Panc1 (cell line): ENCODE data around the gene SORBS1. TPM values are rescaled to one million over a fixed set of nuclear protein-coding genes. Genes with fewer than 3 reads are reported as not detected.

ENCODE experiments used
- ATAC-seq: fragments of 200-7000 bp; cut with Tn5 transposase; 2 replicates; pipeline ENCODE4 v1.9.1; 2020; ENCODE audit warnings: mild to moderate bottlenecking, moderate library complexity
- BruUV-seq: library from RNA; stranded (reverse); fragments of 400-500 nt; replicated peaks from 2 replicates; lab custom pipeline; 2021; lab: Mats Ljungman, UMichigan
- CTCF ChIA-PET: fragments of 300-600 bp; sonication (Branson Sonifier 250); formaldehyde crosslinking; loops from one replicate; lab custom pipeline; 2022; ENCODE audit warnings: antibody characterized with exemption; lab: Charles Lee
- POLR2A ChIA-PET: fragments of 300-600 bp; sonication (Branson Sonifier 250); formaldehyde crosslinking; loops from one replicate; lab custom pipeline; 2022; ENCODE audit warnings: antibody characterized with exemption; lab: Charles Lee
- DNase-seq: peaks from one replicate; pipeline ENCODE4 v3.0.0-alpha.2; 2010; ENCODE audit warnings: low read depth, low spot score
- H3K27ac ChIP-seq: 2 replicates; pipeline ENCODE4 v1.5.1; 2011; ENCODE audit warnings: mild to moderate bottlenecking, low read length, inconsistent platforms
- H3K27me3 ChIP-seq: fragments of 200-500 bp; sonication (Bioruptor generic); 2 replicates; pipeline ENCODE4 v1.6.0; 2014; ENCODE audit warnings: low read length, inconsistent platforms; ENCODE audit not compliant: control insufficient read depth, insufficient read depth
- H3K36me3 ChIP-seq: fragments of 200-500 bp; sonication (Bioruptor generic); 2 replicates; pipeline ENCODE4 v1.5.1; 2014; ENCODE audit warnings: inconsistent platforms, mild to moderate bottlenecking, low read length, moderate library complexity; ENCODE audit not compliant: control insufficient read depth, insufficient read depth
- H3K4me1 ChIP-seq: 2 replicates; pipeline ENCODE4 v1.5.1; 2011; ENCODE audit warnings: inconsistent platforms, mild to moderate bottlenecking, low read length, moderate library complexity; ENCODE audit not compliant: control insufficient read depth, insufficient read depth
- H3K4me3 ChIP-seq, 2 experiments: 2 replicates each; pipeline ENCODE4 v1.5.1; 2011 to 2012; ENCODE audit warnings: low read depth in 2 of 2, low read length in 2 of 2, mild to moderate bottlenecking in 2 of 2, inconsistent platforms in 1 of 2, moderate library complexity in 1 of 2
- H3K9me3 ChIP-seq: fragments of 200-500 bp; sonication (Bioruptor generic); 2 replicates; pipeline ENCODE4 v1.5.1; 2014; ENCODE audit warnings: low read depth, mild to moderate bottlenecking, inconsistent platforms, low read length, moderate library complexity; ENCODE audit not compliant: control insufficient read depth, insufficient read depth
- CTCF ChIP-seq: fragments of 450-650 bp; IDR thresholded peaks from 2 replicates; pipeline ENCODE4 v1.5.1; 2017; ENCODE audit warnings: mild to moderate bottlenecking
- POLR2AphosphoS5 ChIP-seq: IDR thresholded peaks from 2 replicates; pipeline ENCODE4 v1.6.1; 2012; ENCODE audit warnings: mild to moderate bottlenecking, low read depth, low read length, moderate library complexity
- REST ChIP-seq, 2 experiments: IDR thresholded peaks; 2 replicates each; pipeline ENCODE4 v1.6.1; 2011 to 2012; ENCODE audit warnings: low read depth in 2 of 2, control low read depth in 1 of 2, low read length in 1 of 2, mild to moderate bottlenecking in 1 of 2, moderate library complexity in 1 of 2; ENCODE audit not compliant: insufficient read depth in 1 of 2
- SIN3A ChIP-seq: IDR thresholded peaks from 2 replicates; pipeline ENCODE4 v1.6.1; 2012; ENCODE audit warnings: low read depth, mild to moderate bottlenecking, low read length, moderate library complexity, borderline replicate concordance; ENCODE audit not compliant: insufficient read depth
- TCF7L2 ChIP-seq: IDR thresholded peaks from 2 replicates; pipeline ENCODE4 v1.6.1; 2011; ENCODE audit warnings: mild to moderate bottlenecking, low read depth, low read length, inconsistent platforms
- in situ Hi-C: cut with HindIII; loops from 2 replicates; pipeline ENCODE4 v1.10.0; 2016; ENCODE audit warnings: low sequenced_read_pairs, low pct_unique_long_range_greater_than_20kb
- intact Hi-C: fragments of 100-400 bp; cut with micrococcal nuclease; formaldehyde crosslinking; loops from one replicate; pipeline ENCODE4 v1.10.0; 2022; ENCODE audit not compliant: unreplicated experiment
- total RNA-seq: library from RNA; stranded (reverse); gene quantifications from one replicate; pipeline ENCODE4 v1.2.1, GENCODE V29; 2021; ENCODE audit not compliant: unreplicated experiment

Gene SORBS1
- total RNA-seq, 1 experiment from 2014 or later, result 29.4 TPM

GRCh38 chr10:95553674-95554073 lies 7.5 kb downstream of the SORBS1 start:
- Histone ChIP-seq H3K27me3 (no peaks in the 10 kb centered on the region), H3K4me3 (no peak overlapping the region), H3K27ac (peak overlapping the region; percentile 5; the same call in 1 of the 2 replicates), H3K9me3 (no peaks in the 10 kb centered on the region), H3K36me3 (no peaks in the 10 kb centered on the region), H3K4me1 (peaks cover 41% of the 10 kb centered on the region)
- ATAC-seq, result no peak
- CTCF ChIA-PET, result no interaction called here
- POLR2A ChIA-PET, result no interaction called here
- intact Hi-C loops, result no loop called here
- no peak for DNase-seq
- in situ Hi-C loops, result no loop called here
- no TSS peak for BruUV-seq
- no peak for TF ChIP-seq CTCF

GRCh38 chr10:95552679-95553342 lies 8.4 kb downstream of the SORBS1 start:
- H3K9me3 ChIP-seq, result no peaks in the 10 kb centered on the region
- CTCF ChIA-PET, result no interaction called here
- intact Hi-C loops (no loop called here), in situ Hi-C loops (no loop called here)
- no TSS peak for BruUV-seq
- no peaks in the 10 kb centered on the region for H3K27me3 ChIP-seq
- POLR2A ChIA-PET, result interaction anchor here (0.7 kb wide), 2 partner anchors 49 to 81 kb away, joined by 6 to 8 read pairs; no protein-coding TSS in a partner anchor
- H3K27ac ChIP-seq, result peak overlapping the region; percentile 6; the same call in 1 of the 2 replicates
- peaks cover 36% of the 10 kb centered on the region for H3K4me1 ChIP-seq
- H3K36me3 ChIP-seq, result no peaks in the 10 kb centered on the region
- peak; percentile 78 for ATAC-seq
- peak; percentile 61; the same call in 1 of the 2 replicates for TF ChIP-seq TCF7L2
- TF ChIP-seq POLR2AphosphoS5, result no peak
- H3K4me3 ChIP-seq, result no peak overlapping the region
- DNase-seq, result no peak

GRCh38 chr10:95550073-95550672 lies 11.0 kb downstream of the SORBS1 start:
- no peaks in the 10 kb centered on the region for H3K36me3 ChIP-seq
- ChIA-PET CTCF (no interaction called here), POLR2A (no interaction called here)
- DNase-seq (no peak), ATAC-seq (peak; percentile 59)
- no TSS peak for BruUV-seq
- TF ChIP-seq REST (IDR thresholded peaks at IDR 0.05; ENCODE audit: insufficient read depth in 1 of 2, low read depth in 2 of 2, low read length in 1 of 2) (no peak), CTCF (no peak), POLR2AphosphoS5 (no peak), TCF7L2 (no peak), SIN3A (no peak)
- peak overlapping the region; percentile 62 for H3K27ac ChIP-seq
- peaks cover 31% of the 10 kb centered on the region for H3K4me1 ChIP-seq
- no peaks in the 10 kb centered on the region for H3K9me3 ChIP-seq
- H3K27me3 ChIP-seq, result no peaks in the 10 kb centered on the region
- H3K4me3 ChIP-seq, result no peak overlapping the region
- in situ Hi-C loops (no loop called here), intact Hi-C loops (no loop called here)
